ENCODE data around the gene CHAT.

Gene CHAT

DNA sequence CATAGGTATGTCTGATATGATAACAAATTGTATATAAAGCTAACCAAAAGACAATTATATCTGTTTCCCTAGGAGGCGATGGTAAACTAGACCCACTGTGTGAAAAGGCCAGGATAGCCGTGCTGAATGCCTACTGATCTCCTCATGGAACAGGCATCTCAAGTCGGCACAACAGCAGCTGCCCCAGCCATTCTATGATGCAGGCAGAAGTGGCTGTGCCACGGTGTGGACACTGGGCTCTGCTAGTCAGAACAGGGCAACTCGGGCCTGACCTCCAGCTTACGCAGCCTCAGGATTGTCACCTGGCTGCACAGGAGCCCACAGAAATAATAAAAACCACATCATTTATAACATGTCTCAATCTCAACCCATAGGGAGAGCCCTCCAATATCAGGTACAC lies 80.6 kb downstream of the CHAT start:
- TF ChIP-seq, protein P1, sequence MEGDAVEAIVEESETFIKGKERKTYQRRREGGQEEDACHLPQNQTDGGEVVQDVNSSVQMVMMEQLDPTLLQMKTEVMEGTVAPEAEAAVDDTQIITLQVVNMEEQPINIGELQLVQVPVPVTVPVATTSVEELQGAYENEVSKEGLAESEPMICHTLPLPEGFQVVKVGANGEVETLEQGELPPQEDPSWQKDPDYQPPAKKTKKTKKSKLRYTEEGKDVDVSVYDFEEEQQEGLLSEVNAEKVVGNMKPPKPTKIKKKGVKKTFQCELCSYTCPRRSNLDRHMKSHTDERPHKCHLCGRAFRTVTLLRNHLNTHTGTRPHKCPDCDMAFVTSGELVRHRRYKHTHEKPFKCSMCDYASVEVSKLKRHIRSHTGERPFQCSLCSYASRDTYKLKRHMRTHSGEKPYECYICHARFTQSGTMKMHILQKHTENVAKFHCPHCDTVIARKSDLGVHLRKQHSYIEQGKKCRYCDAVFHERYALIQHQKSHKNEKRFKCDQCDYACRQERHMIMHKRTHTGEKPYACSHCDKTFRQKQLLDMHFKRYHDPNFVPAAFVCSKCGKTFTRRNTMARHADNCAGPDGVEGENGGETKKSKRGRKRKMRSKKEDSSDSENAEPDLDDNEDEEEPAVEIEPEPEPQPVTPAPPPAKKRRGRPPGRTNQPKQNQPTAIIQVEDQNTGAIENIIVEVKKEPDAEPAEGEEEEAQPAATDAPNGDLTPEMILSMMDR (IDR thresholded peaks at IDR 0.05; ENCODE audit: low read depth, low read length, missing control alignments): no peak
- no peak for DNase-seq (ENCODE audit: low read depth)
- no peak overlapping the region for H3K4me3 ChIP-seq (ENCODE audit: low read depth, low read length)

DNA sequence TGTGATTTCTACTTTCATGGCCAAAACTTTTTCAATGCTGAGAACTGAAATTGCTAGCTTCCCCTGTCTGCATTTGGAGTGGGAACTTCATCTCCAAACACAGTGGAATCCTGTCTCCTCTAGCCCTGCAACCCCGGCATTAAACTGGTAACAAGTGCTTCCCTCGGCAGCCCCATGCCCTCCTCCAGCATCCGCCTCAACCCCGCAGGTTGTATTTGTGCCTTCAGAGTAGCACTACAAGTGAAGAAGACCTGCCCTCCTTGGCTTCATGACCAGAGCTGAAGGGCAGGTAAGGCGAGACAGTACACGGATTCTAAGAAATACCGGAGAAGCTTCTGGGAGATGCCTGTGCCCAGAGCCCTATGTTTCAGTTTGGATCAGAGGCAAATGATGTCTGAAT lies 82.5 kb downstream of the CHAT start:
- TF ChIP-seq, protein P1 (IDR thresholded peaks at IDR 0.05; ENCODE audit: low read depth, low read length, missing control alignments): no peak
- no peak overlapping the region for H3K4me3 ChIP-seq (ENCODE audit: low read depth, low read length)
- DNase-seq (ENCODE audit: low read depth): no peak

DNA sequence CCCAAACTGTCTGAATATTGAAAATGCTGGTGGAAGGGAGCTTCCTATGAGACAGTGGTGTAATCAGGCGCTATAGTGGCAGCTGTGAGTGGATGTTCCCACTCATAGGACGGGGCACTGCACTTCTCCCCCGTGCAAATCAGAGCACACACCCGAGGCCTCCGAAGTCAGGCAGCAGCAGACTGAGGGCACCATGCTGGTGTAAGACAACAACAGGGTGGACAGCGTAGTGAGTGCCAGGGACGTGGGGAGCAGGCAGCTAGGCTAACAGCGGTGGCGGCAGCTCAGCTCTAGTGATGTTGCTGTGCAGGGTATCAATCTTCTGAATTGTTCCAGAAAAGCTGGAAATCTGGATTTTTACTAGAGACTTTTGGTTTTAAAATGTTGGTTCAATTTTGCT lies 84.8 kb downstream of the CHAT start:
- no peak overlapping the region for H3K4me3 ChIP-seq (ENCODE audit: low read depth, low read length)
- DNase-seq (ENCODE audit: low read depth): no peak
- TF ChIP-seq, protein P1 (IDR thresholded peaks at IDR 0.05; ENCODE audit: low read depth, low read length, missing control alignments): no peak

DNA sequence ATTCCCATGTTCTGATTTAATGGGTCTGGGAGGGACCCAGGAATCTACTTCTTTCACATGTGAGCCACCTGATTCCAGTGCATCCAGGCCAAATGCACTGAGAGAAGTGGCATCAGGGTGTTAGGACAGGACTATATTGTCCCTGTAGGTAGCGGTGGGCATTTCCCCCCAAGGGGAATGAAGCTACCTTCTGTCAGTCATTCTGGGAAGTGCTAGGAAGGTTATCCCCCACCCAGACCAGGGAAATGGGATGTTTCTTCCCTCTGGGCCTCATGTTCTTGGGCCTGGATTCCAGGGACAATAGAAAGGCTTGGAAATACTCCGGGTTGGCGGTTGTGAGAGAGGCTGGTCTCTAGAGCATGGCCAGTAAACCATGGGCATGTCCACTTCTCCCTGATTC lies 86.4 kb downstream of the CHAT start:
- no peak overlapping the region for H3K4me3 ChIP-seq (ENCODE audit: low read depth, low read length)
- TF ChIP-seq, protein P1 (IDR thresholded peaks at IDR 0.05; ENCODE audit: low read depth, low read length, missing control alignments): no peak
- DNase-seq (ENCODE audit: low read depth): no peak

DNA sequence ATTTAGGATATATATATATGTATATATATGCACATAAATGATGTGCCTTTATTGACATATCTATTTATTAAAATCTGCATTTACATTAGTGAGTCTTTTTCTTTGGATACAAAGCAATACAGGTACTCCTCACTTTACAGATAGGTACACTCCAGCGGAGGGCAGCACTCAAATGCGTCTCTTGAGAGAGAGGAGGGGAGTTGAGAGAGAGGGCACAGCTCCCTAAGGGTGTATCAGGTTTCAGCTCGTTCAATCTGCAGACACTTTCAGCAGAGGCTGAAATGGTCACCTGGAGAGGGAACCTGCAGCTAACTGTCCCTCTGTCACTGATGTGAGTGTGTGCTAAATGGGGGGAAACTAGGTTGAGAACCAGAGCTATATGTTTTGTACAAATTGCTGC lies 87.2 kb downstream of the CHAT start:
- DNase-seq (ENCODE audit: low read depth): no peak

DNA sequence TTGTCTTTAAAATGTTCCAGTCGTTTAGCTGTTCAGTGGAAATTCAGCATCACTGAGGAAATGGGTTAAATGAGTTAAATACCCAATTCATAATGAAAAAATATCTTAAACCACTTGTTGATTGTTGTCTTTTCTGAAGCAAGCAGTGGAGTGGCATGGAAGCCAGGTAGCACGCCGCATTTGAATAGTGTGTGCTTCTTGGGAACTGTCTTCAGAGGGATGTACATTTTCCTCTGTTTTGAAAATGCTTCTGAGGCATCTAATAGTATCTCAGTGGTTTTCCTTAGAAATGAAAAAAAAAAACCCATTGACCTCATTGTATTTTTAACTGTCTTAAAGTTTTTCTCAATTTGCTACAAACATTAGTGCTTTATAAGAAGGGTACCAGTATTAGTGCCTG lies 93.7 kb downstream of the CHAT start:
- TF ChIP-seq, protein P1 (IDR thresholded peaks at IDR 0.05; ENCODE audit: low read depth, low read length, missing control alignments): no peak
- no peak overlapping the region for H3K4me3 ChIP-seq (ENCODE audit: low read depth, low read length)
- no peak for DNase-seq (ENCODE audit: low read depth)

More for the DNA sequence above, 87.2 kb downstream of the CHAT start:
- H3K4me3 ChIP-seq (ENCODE audit: low read depth, low read length): no peak overlapping the region
- TF ChIP-seq, protein P1 (IDR thresholded peaks at IDR 0.05; ENCODE audit: low read depth, low read length, missing control alignments): no peak

DNA sequence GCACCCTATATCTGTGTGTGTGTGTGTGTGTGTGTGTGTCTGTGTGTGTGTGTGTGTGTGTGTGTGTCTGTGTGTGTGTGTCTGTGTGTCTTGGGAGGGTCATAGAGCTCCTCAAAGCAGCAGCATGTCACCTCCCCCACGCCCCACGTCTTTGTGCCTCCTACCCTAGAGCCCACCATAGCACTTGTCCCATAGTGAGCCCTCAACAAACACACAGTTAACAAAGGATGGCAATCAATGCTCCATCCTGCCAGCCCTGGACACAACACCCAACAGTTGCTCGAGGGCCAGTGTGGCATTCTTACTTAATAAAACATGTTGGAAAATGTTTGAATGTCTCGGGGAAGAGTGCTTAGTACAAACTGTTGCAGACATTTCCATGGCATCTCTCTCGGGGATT lies 96.1 kb downstream of the CHAT start:
- TF ChIP-seq, protein P1 (IDR thresholded peaks at IDR 0.05; ENCODE audit: low read depth, low read length, missing control alignments): no peak
- H3K4me3 ChIP-seq (ENCODE audit: low read depth, low read length): no peak overlapping the region
- DNase-seq (ENCODE audit: low read depth): no peak

Data from GM12864 (cell line).